Smooth muscle cell of trachea (primary cell): Measurements from ENCODE around the gene SRD5A3. TPM values are rescaled to one million over a fixed set of nuclear protein-coding genes. Genes with fewer than 3 reads are reported as not detected.

Source experiments
- total RNA-seq: library from RNA; depleted of rRNA; stranded (reverse); fragments of >200 nt; gene quantifications from 2 replicates; pipeline ENCODE4 v1.2.1, GENCODE V29; 2014

The SRD5A3 gene
- total RNA-seq, result 12.8 and 17.4 TPM in 2 replicates

DNA sequence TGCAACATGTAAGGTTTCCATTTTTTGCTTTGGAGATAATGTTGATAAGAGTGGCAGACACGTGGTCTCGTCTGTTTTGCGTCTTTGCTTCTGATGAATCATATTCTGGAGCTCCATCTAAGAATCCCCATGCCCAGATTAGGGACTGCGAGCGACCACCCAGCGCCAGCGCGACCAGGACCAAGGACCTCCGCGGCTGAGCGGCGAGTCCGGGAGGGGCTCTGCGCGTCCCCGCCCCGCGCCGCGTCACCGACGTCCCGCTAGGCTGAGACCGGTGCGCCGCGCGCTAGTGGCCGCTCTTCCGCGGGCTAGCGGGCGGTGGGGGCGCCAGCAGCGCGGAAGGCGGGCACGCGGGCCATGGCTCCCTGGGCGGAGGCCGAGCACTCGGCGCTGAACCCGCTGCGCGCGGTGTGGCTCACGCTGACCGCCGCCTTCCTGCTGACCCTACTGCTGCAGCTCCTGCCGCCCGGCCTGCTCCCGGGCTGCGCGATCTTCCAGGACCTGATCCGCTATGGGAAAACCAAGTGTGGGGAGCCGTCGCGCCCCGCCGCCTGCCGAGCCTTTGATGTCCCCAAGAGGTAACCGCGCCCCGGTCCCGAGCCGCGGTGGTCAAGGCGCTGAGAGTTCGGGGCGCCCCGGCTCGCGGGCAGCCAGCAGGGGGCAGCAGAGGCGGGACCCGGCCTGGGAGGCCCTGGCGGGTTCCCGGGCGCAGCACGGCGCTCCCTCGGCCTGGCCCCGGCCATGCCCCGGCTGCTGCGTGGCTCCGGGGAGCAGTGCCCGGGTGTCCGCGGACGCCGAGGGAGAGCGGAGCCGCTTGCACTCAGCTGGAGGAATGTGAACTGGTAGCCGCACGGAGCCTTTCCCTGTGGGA lies at the start of gene SRD5A3:
SRD5A3 (plus strand) TSS at position 263 of the 871 bp plus-strand sequence; CDS start at position 358, 95 bp downstream.

DNA sequence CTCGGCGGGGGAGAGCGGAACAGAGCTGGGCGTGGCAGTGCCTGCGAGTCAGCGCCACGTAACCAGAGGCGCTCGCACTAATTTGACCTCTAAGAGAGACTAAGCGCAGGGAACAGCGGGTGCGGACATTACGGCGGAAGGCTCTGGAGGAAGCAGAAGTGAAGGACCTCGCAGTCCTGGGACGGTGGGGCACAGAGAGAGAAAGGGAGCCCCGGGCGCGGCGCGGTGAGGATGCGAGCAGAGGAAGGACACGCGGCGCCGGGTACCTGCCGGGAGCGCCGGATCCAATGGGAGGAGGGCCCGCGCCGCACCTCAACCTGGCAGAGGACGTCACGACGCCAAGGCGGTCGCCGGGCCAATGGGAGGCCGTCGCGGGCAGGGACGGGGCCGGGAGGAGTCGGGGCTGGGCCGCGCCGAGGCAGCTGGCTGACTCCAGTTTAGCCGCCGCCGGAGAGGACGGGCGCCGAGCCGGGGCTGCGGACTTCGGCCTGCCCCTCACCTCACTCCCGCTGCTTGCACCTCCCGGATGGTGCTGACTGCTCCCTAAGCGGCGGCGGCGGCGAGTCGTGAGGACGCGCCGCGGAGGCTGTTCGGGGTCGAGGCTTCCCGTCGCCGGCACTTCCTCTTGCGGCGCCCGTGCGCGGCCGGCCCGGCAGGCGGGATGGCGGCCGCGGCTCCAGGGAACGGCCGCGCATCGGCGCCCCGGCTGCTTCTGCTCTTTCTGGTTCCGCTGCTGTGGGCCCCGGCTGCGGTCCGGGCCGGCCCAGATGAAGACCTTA lies 49.7 kb downstream of the SRD5A3 start, which contains the start of gene TMEM165:
TMEM165 (plus strand) TSS at position 429 of the 779 bp plus-strand sequence; CDS start at position 662, 233 bp downstream.

Other genes with a start within 250 kb of the SRD5A3 start
- gene KDR, start 220.6 kb upstream of the SRD5A3 start, total RNA-seq, result under 0.01 and 0.44 TPM in 2 replicates
- gene TMEM165, start 49.7 kb downstream of the SRD5A3 start, total RNA-seq, result 109 and 134 TPM in 2 replicates
- 13.7 and 19.1 TPM in 2 replicates for gene CLOCK, start 200.7 kb downstream of the SRD5A3 start, total RNA-seq
- gene PDCL2, start 246.0 kb downstream of the SRD5A3 start, total RNA-seq, result not detected in 2 replicates